ENCODE measurements around the gene TPD52L1.

Gene TPD52L1

DNA sequence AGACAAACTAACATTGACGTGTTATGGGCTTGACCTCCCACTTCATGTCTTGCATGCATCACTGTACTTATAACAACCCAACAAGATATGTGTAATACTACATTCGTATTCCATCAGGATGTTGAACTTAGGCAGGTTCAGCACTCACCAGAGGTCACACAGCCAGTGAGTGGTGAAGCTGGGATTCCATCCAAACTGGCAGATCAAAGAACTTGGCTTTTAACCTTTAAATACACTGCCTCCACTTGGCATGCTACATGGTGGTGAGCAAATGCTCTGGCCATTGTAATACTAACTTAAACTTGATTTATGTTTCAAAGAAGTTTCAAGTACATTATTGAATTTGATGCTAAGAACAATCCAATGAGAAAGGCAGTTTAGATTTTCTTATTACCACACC is 158.9 kb downstream of the TPD52L1 start:
- DNase-seq, result no peak

DNA sequence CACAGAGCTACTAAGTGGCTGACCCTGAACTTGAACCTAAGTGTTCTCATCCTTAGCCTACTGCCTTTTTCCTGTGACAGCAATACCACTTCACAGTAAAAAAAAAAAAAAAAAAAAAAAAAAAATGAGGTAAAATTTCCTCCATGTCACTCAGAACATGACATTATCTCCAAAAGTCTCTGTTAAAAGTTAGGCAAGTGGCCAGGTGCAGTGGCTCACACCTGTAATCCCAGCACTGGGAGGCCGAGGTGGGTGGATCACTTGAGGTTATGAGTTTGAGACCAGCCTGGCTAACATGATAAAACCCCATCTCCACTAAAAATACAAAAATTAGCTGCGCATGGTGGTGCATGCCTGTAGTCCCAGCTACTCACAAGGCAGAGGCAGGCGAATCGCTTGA is 159.4 kb downstream of the TPD52L1 start:
- DNase-seq, result no peak
